Ovary (tissue), 9 donors: ENCODE results near the gene DNAJB2. TPM values are rescaled to one million over a fixed set of nuclear protein-coding genes. Genes with fewer than 3 reads are reported as not detected.

Experiments used
- DNase-seq, 5 donors: peaks; one replicate each; pipeline ENCODE4 v3.0.0-alpha.2; 2019 to 2020
- H3K27ac ChIP-seq, 2 donors: fragments of 200-600 bp; one replicate each; pipeline versions ENCODE4 v1.5.1 to v1.8.0; 2019 to 2022
- H3K27me3 ChIP-seq: fragments of 200-600 bp; one replicate; pipeline ENCODE4 v1.8.0; 2022
- H3K36me3 ChIP-seq: fragments of 200-600 bp; sonication (generic); one replicate; pipeline ENCODE4 v1.5.1; 2019
- H3K4me1 ChIP-seq: one replicate; pipeline ENCODE4 v1.8.1; 2013; ENCODE audit warnings: mild to moderate bottlenecking, moderate library complexity; ENCODE audit not compliant: insufficient read depth
- H3K4me3 ChIP-seq: fragments of 200-600 bp; sonication (generic); one replicate; pipeline ENCODE4 v1.5.1; 2017
- H3K9me3 ChIP-seq, 2 donors: fragments of 200-600 bp in 1 of 2; sonication (generic) in 1 of 2; one replicate each; pipeline versions ENCODE4 v1.5.1 to v1.8.1; 2013 to 2019; ENCODE audit warnings: mild to moderate bottlenecking in 1 of 2, moderate library complexity in 1 of 2
- CTCF ChIP-seq, 3 donors: fragments of 450-650 bp in 2 of 3; fragments of 200-600 bp in 1 of 3; IDR thresholded peaks; one replicate each; pipeline versions ENCODE4 v1.5.1 to v1.8.0; 2016 to 2022; ENCODE audit warnings: antibody characterized with exemption in 3 of 3, mild to moderate bottlenecking in 1 of 3
- EP300 ChIP-seq: sonication (generic); formaldehyde crosslinking; IDR thresholded peaks from one replicate; pipeline ENCODE4 v1.6.1; 2017; ENCODE audit warnings: antibody characterized with exemption
- POLR2A ChIP-seq: fragments of 450-650 bp; IDR thresholded peaks from one replicate; pipeline ENCODE4 v1.6.1; 2017; ENCODE audit warnings: antibody characterized with exemption, mild to moderate bottlenecking, moderate library complexity
- WGBS, 3 donors: extraction: QIAGEN DNeasy Blood & Tissue Kit in 1 of 3; methylation state at CpG; one replicate each; pipeline versions ENCODE4 v1.1.5 to v1.1.7; 2013 to 2017; 5-methylcytosine and 5-hydroxymethylcytosine counted together
- intact Hi-C, 4 donors: fragments of 100-400 bp; cut with DNase I; formaldehyde crosslinking; loops; one replicate each; pipeline versions ENCODE4 v1.11.0 to v1.15.1; 2022 to 2023
- polyA plus RNA-seq, 2 donors: library from polyadenylated mRNA; stranded (reverse); fragments of 200-250 nt in 1 of 2; fragments of 350-450 nt in 1 of 2; fragmentation: Illumina TruSeq in 1 of 2; extraction: RNeasy Lipid Tissue Mini Kit (QIAGEN cat#74804) in 1 of 2; gene quantifications; one replicate each; pipeline ENCODE4 v1.2.3, GENCODE V29; 2013 to 2014
- total RNA-seq, 7 donors: library from RNA; depleted of rRNA in 2 of 7; stranded (reverse); fragments of >200 nt in 2 of 7; fragmentation: NEBNext Ultra II Directional in 3 of 7; extraction: Animal tissue kit (Norgen Biotek cat#: 25700) in 3 of 7; gene quantifications; one replicate each; pipeline versions ENCODE4 v1.1.0 to v1.2.4, GENCODE V29; 2016 to 2023
- donor health status: DM: no; HTN: no; CAD: no; lungs with moderate emphysema.
- donor health status: DM: no; HTN: no; CAD: no.
- donor health status: Bipolar disorder and iron deficiency.
- donor health status: DM: yes; HTN: yes; CAD: no.
- donor health status: DM: no; HTN: no; CAD: no.
- donor health status: DM: yes; HTN: yes; CAD: no.

DNAJB2 gene
- total and polyA plus RNA-seq, 9 donors: 34.0 to 101 (median 85.7) TPM

GRCh38 chr2:219282375-219282774, 3.2 kb downstream of the DNAJB2 start:
- Histone ChIP-seq H3K27me3 (no peaks in the 10 kb centered on the region), H3K4me1 (peaks cover 12% of the 10 kb centered on the region), H3K27ac (no peak overlapping the region), H3K4me3 (no peak overlapping the region), H3K36me3 (no peaks in the 10 kb centered on the region), H3K9me3 (no peaks in the 10 kb centered on the region)
- TF ChIP-seq CTCF (IDR thresholded peaks at IDR 0.05): no peak
- no peak for TF ChIP-seq EP300
- no peak for TF ChIP-seq POLR2A
- WGBS, 3 donors: 78 to 84% (median 80%) methylated on average over 5 of the region's 5 CpGs
- intact Hi-C loops: no loop called here
- DNase-seq: no peak

- intact Hi-C loops: no loop called here
Observed at GRCh38 chr2:219282943-219283581, 3.9 kb downstream of the DNAJB2 start.

GRCh38 chr2:219284501-219285372, 5.6 kb downstream of the DNAJB2 start:
- Histone ChIP-seq H3K4me1 (peaks cover 7% of the 10 kb centered on the region), H3K27me3 (no peaks in the 10 kb centered on the region), H3K4me3 (no peak overlapping the region), H3K9me3 (no peaks in the 10 kb centered on the region), H3K27ac (peak overlapping the region; percentile 34 to 90), H3K36me3 (no peaks in the 10 kb centered on the region)
- 82 to 84% (median 83%) methylated on average over 16 of the region's 16 CpGs for WGBS, 3 donors
- TF ChIP-seq EP300 (no peak), CTCF (IDR thresholded peaks at IDR 0.05) (no peak), POLR2A (no peak)
- intact Hi-C loops: no loop called here
- peak in 1 of 5 donors; percentile 35 for DNase-seq

More at GRCh38 chr2:219282943-219283581, 3.9 kb downstream of the DNAJB2 start:
- WGBS, 3 donors: 75 to 87% (median 87%) methylated on average over 17 of the region's 17 CpGs
- Histone ChIP-seq H3K4me3 (no peak overlapping the region), H3K27me3 (no peaks in the 10 kb centered on the region), H3K36me3 (no peaks in the 10 kb centered on the region), H3K4me1 (peaks cover 6% of the 10 kb centered on the region), H3K9me3 (no peaks in the 10 kb centered on the region), H3K27ac (no peak overlapping the region)
- no peak for DNase-seq
- TF ChIP-seq POLR2A (no peak), CTCF (IDR thresholded peaks at IDR 0.05) (no peak), EP300 (no peak)

GRCh38 chr2:219285373-219285735, 6.2 kb downstream of the DNAJB2 start:
- Histone ChIP-seq H3K36me3 (no peaks in the 10 kb centered on the region), H3K9me3 (no peaks in the 10 kb centered on the region), H3K27me3 (no peaks in the 10 kb centered on the region), H3K27ac (peak overlapping the region; percentile 34 to 90), H3K4me3 (no peak overlapping the region), H3K4me1 (peaks cover 11% of the 10 kb centered on the region)
- intact Hi-C loops: no loop called here
- 79 to 84% (median 83%) methylated on average over 12 of the region's 12 CpGs for WGBS, 3 donors
- TF ChIP-seq EP300: no peak
- no peak for DNase-seq
